Measurements from ENCODE around the gene ERP44. TPM values are rescaled to one million over a fixed set of nuclear protein-coding genes. Genes with fewer than 3 reads are reported as not detected.

Gene ERP44
- total RNA-seq, 1 experiment from 2014 or later = 9.4 TPM

DNA sequence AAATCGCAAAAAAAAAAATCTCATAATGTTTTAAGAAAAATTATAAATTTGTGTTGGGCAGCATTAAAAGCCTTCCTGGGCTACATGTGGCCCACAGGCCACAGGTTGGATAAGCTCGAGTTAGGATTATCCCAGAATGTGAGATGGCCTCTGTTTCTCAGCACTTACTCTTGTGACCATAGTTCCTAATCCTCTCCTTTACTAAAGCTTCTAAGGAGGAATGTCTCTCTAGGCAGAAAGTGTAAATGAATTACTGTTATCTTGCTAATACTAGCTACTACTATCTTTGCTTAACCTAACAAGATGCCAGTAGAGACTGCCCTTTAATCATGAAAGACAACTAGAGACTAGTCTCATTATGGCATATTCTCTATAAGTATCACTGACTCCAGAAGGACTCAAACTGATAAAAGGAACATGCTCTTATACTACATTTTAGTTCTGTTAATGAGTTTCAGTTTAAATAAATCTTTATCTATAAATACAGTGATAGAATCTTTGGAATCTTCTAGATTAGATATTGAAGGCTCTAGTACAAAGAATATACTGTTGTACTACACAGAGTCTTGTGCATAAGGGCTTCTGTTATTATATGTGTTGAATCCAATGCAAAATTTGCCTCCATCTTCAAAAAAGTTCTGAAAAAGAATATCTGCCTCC is 14.0 kb upstream of the ERP44 start:
- intact Hi-C loops (cut with micrococcal nuclease) = no loop called here

More for the DNA sequence above, 14.0 kb upstream of the ERP44 start:
- Histone ChIP-seq H3K27ac (ENCODE audit: low read depth, low read length) (no peak overlapping the region), H3K9ac (ENCODE audit: low read length) (no peak overlapping the region), H3K27me3 (ENCODE audit: insufficient read depth, low read length) (no peaks in the 10 kb centered on the region), H2AFZ (ENCODE audit: low read depth, low read length, poor library complexity, severe bottlenecking) (no peak overlapping the region), H3K36me3 (ENCODE audit: control insufficient read depth in 1 of 2, insufficient read depth in 2 of 2, low read length in 2 of 2) (peaks cover 3 to 11% of the 10 kb centered on the region in 2 experiments; a peak in 2 of 4 replicates), H3K9me3 (ENCODE audit: control insufficient read depth in 1 of 2, insufficient read depth in 1 of 2, low read depth in 1 of 2, low read length in 2 of 2) (no peaks in the 10 kb centered on the region), H3K9me2 (ENCODE audit: insufficient read depth) (no peaks in the 10 kb centered on the region), H3K4me2 (ENCODE audit: low read length) (no peak overlapping the region), H3K4me1 (ENCODE audit: control insufficient read depth in 1 of 2, insufficient read depth in 2 of 2, low read length in 2 of 2) (no peaks in the 10 kb centered on the region), H4K20me1 (ENCODE audit: insufficient read depth) (0 out of 2 replicates have a peak, but pooled peaks cover 3% of the 10 kb centered on the region), H3K79me2 (ENCODE audit: insufficient read depth, low read length) (peaks cover 5% of the 10 kb centered on the region), H3K4me3 (replicated peaks in 1 of 2; ENCODE audit: low read depth in 1 of 2, low read length in 2 of 2) (no peak overlapping the region)
- ChIA-PET CTCF (interaction anchor here (1.0 kb wide), 1 partner anchor 109 kb away, joined by 4 read pairs; no protein-coding TSS in a partner anchor), RAD21 (ENCODE audit: low non-redundant PET in 1 of 2, low total read pairs in 2 of 2, uncharacterized antibody in 2 of 2, unreplicated experiment in 2 of 2) (no interaction called here), POLR2A (no interaction called here)
- no TSS peak for BruUV-seq (replicated peaks)
- DNase-seq (ENCODE audit: low read depth, low spot score) (no peak), ATAC-seq (no peak)
- TF ChIP-seq, protein P1, sequence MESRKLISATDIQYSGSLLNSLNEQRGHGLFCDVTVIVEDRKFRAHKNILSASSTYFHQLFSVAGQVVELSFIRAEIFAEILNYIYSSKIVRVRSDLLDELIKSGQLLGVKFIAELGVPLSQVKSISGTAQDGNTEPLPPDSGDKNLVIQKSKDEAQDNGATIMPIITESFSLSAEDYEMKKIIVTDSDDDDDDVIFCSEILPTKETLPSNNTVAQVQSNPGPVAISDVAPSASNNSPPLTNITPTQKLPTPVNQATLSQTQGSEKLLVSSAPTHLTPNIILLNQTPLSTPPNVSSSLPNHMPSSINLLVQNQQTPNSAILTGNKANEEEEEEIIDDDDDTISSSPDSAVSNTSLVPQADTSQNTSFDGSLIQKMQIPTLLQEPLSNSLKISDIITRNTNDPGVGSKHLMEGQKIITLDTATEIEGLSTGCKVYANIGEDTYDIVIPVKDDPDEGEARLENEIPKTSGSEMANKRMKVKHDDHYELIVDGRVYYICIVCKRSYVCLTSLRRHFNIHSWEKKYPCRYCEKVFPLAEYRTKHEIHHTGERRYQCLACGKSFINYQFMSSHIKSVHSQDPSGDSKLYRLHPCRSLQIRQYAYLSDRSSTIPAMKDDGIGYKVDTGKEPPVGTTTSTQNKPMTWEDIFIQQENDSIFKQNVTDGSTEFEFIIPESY (IDR thresholded peaks at IDR 0.05; ENCODE audit: extremely low read depth, insufficient replicate concordance, low read length) = no peak
- TF ChIP-seq, protein P2, sequence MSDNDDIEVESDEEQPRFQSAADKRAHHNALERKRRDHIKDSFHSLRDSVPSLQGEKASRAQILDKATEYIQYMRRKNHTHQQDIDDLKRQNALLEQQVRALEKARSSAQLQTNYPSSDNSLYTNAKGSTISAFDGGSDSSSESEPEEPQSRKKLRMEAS (IDR thresholded peaks at IDR 0.05) = no peak
- TF ChIP-seq POLR2AphosphoS5 (IDR thresholded peaks at IDR 0.05; ENCODE audit: low read depth, low read length) = no peak
- TF ChIP-seq, protein P3, sequence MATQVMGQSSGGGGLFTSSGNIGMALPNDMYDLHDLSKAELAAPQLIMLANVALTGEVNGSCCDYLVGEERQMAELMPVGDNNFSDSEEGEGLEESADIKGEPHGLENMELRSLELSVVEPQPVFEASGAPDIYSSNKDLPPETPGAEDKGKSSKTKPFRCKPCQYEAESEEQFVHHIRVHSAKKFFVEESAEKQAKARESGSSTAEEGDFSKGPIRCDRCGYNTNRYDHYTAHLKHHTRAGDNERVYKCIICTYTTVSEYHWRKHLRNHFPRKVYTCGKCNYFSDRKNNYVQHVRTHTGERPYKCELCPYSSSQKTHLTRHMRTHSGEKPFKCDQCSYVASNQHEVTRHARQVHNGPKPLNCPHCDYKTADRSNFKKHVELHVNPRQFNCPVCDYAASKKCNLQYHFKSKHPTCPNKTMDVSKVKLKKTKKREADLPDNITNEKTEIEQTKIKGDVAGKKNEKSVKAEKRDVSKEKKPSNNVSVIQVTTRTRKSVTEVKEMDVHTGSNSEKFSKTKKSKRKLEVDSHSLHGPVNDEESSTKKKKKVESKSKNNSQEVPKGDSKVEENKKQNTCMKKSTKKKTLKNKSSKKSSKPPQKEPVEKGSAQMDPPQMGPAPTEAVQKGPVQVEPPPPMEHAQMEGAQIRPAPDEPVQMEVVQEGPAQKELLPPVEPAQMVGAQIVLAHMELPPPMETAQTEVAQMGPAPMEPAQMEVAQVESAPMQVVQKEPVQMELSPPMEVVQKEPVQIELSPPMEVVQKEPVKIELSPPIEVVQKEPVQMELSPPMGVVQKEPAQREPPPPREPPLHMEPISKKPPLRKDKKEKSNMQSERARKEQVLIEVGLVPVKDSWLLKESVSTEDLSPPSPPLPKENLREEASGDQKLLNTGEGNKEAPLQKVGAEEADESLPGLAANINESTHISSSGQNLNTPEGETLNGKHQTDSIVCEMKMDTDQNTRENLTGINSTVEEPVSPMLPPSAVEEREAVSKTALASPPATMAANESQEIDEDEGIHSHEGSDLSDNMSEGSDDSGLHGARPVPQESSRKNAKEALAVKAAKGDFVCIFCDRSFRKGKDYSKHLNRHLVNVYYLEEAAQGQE (IDR thresholded peaks at IDR 0.05; ENCODE audit: low read depth) = no peak
- TF ChIP-seq EGR1 (IDR thresholded peaks at IDR 0.05; ENCODE audit: low read depth) = no peak
- no peak for TF ChIP-seq SRF (IDR thresholded peaks at IDR 0.05; ENCODE audit: low read depth)
- no peak for TF ChIP-seq SIN3A (IDR thresholded peaks at IDR 0.05; ENCODE audit: low read depth)
- no peak for TF ChIP-seq YY1 (IDR thresholded peaks at IDR 0.05; ENCODE audit: extremely low read depth, insufficient replicate concordance, low read depth, low read length)
- TF ChIP-seq, protein P4, sequence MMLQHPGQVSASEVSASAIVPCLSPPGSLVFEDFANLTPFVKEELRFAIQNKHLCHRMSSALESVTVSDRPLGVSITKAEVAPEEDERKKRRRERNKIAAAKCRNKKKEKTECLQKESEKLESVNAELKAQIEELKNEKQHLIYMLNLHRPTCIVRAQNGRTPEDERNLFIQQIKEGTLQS (IDR thresholded peaks at IDR 0.05) = no peak
- TF ChIP-seq CBX3 (IDR thresholded peaks at IDR 0.05; ENCODE audit: low read depth) = no peak

Measured in HCT116 (cell line).